HL-60 (cell line): ENCODE results near the gene QSOX1.
A peak's percentile ranks its signal among the peaks of the same experiment; 100 is the strongest.

ENCODE experiments used
- POLR2AphosphoS5 ChIP-seq: IDR thresholded peaks from 2 replicates; pipeline ENCODE4 v1.6.1; 2012; ENCODE audit warnings: low read depth
- TF ChIP-seq, protein P1 (sequence below): IDR thresholded peaks from one replicate; pipeline ENCODE4 v1.5.1; 2011; ENCODE audit warnings: low read length, control low read depth, inconsistent platforms; ENCODE audit not compliant: insufficient read depth

- TF ChIP-seq, protein P1, sequence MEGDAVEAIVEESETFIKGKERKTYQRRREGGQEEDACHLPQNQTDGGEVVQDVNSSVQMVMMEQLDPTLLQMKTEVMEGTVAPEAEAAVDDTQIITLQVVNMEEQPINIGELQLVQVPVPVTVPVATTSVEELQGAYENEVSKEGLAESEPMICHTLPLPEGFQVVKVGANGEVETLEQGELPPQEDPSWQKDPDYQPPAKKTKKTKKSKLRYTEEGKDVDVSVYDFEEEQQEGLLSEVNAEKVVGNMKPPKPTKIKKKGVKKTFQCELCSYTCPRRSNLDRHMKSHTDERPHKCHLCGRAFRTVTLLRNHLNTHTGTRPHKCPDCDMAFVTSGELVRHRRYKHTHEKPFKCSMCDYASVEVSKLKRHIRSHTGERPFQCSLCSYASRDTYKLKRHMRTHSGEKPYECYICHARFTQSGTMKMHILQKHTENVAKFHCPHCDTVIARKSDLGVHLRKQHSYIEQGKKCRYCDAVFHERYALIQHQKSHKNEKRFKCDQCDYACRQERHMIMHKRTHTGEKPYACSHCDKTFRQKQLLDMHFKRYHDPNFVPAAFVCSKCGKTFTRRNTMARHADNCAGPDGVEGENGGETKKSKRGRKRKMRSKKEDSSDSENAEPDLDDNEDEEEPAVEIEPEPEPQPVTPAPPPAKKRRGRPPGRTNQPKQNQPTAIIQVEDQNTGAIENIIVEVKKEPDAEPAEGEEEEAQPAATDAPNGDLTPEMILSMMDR: no peak
- TF ChIP-seq POLR2AphosphoS5: peak; percentile 53; the same call in 1 of the 2 replicates
Measured at GRCh38 chr1:180150982-180151381, 3.7 kb upstream of the QSOX1 start.
